SK-N-DZ (cell line): ENCODE results near the gene ZNF655.

Experiments used
- DNase-seq: peaks from one replicate; pipeline ENCODE4 v3.0.0-alpha.2; 2015; ENCODE audit warnings: low spot score

The ZNF655 gene

DNA sequence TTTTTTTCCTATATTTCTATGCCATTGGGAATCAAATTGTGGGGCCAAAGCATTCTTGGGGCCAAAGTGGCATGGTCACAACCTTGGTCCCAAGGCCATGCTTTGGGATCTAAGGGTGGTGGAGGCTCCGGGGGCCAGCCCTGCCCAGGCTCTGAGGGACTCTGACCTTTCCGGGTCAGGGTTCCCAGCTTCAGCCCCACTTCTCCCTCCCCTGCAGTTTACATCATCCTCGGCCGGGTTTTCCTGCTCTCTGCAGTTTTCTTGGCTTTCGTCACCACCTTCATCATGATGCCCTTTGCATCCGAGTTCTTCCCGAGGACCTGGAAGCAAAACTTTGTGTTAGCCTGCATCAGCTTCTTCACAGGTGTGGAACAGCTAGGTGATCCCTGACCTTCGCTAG, 48.1 kb downstream of the ZNF655 start:
- no peak for DNase-seq

DNA sequence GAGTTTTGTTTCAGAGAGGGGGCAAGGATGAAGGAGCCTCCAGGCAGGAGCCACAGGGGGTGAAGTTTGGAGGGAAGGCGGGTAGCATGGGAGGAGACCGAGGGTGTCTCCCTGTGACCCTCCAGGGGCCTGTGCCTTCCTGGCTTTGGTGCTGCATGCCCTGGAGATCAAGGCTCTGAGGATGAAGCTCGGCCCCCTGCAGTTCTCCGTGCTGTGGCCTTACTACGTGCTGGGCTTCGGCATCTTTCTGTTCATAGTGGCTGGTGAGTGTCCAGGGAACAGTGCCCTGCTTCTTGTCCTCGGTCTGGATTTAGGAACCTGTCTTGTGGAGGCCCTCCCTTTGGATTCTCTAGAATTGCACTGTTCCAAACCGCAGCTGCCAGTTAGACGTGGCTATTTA, 49.1 kb downstream of the ZNF655 start:
- no peak for DNase-seq

DNA sequence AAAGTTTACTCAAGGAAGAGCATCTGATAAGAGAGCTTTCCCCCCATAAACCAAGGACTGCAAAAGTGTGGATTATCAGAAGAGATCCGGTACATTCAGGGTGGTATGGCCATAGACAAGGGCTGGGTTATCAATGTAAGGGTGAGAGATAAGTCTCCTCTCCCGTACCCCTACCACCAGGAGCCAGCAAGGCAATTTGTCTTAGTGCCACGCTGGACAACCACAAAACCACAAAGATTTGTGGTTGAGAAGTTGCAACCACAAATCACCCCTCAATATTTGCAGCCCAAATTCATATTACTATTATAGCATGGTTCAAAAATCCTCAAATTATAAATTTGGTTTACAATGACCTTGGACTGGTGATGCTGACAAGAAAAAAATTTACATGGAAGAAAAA, 56.1 kb downstream of the ZNF655 start:
- no peak for DNase-seq

DNA sequence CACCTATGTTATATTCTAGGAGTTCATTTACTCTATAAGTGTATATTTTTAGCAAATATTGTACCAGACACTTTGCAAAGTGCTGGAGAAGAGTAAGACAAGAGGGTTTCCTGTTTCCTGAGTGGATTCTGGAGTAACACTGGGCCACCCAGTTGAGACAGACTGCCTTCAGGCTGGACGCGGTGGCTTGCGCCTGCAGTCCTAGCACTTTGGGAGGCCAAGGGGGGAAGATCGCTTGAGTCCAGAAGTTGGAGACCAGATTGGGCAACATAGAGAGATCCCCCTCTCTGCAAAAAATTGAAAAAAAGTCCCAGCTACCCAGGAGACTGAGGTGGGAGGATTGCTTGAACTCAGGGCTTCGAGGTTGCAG, 57.5 kb downstream of the ZNF655 start:
- no peak for DNase-seq

DNA sequence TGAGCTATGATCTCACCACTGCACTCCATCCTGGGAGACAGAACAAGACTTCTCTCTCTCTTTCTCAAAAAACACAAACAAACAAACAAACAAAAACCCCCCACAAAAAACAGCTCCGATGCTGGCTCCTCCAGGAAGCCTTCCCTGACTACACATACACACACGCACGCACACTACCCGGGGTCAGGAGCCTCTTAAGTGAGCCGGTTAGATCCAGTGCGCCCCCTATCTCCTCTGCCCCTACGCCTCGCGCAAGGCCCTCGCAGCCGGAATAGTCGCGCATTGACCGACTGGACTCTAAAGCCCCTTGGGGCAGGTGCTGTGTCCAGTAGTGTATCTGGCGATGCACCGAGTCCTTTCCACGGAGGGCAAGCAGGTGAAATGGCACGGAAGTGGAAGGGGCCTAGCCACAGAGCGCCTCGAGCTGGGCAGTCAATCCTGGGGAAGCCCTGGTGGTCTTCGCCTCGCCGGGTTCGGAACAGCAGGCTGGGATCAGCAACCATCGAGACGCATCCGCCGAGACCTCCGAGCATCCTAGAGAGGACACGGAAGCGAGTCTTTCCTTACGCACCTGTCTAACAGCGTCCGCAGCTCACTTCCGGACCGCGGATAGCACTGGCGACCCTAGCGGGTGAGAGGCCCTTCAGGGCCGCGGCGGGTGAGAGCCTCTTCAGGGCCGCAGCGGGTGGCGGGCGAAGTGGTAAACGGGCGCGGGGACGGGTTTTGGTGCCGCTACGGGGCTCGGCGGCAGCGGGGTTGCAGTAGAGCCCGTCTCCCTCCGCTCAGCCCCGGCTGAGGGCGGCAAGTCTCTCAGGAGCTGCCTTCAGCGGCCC, 58.1 kb downstream of the ZNF655 start, which contains the start of gene ZSCAN25:
Gene ZSCAN25 (plus strand): TSS at position 588 of the 833 bp plus-strand sequence. CDS start 2,661 bp downstream, outside the sequence.
- peak; percentile 97 for DNase-seq

DNA sequence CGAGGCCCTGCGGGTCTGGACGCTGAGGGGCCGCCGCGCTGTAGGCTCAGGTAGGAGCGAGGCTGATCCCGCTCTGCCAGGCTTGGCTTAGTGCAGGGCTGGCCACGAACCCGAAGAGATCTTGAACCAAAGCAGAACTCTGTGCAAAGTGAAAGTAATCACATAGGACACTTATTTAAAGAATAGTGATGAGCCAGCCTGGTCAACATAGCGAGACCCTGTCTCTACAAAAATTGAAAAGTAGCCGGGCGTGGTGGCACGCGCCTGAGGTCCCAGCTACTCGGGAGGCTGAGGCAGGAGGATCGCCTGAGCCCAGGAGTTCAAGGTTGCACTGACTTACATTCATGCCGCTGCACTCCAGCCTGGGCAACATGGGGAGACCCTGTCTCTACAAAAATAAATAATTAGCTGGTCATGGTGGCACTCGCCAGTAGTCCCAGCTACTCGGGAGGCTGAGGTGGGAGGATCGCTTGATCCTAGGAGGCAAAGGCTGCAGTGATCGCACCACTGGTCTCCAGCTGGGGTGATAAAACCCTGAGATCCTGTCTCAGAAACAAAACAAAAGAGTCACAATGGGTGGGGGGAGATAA, 58.8 kb downstream of the ZNF655 start:
- DNase-seq, result no peak

DNA sequence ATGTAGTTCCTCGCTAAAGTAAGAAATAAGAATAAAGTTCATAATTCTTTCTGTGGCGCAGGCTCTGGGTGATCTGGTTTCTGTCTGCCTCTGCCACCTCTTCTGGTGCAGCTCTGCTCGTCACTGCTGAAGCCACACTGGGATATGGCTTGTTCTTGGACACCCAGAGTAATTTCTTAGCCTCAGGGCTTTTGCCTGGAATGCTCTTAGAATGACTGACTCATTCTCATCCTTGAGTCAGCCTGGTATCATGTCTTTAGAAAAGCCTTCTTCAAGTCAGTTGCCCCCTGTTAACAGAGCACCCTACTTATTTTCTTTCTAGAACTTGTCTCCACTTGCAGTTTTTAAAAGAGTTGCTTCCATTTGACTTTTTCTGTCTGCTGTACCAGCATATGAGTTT, 60.3 kb downstream of the ZNF655 start:
- no peak for DNase-seq

DNA sequence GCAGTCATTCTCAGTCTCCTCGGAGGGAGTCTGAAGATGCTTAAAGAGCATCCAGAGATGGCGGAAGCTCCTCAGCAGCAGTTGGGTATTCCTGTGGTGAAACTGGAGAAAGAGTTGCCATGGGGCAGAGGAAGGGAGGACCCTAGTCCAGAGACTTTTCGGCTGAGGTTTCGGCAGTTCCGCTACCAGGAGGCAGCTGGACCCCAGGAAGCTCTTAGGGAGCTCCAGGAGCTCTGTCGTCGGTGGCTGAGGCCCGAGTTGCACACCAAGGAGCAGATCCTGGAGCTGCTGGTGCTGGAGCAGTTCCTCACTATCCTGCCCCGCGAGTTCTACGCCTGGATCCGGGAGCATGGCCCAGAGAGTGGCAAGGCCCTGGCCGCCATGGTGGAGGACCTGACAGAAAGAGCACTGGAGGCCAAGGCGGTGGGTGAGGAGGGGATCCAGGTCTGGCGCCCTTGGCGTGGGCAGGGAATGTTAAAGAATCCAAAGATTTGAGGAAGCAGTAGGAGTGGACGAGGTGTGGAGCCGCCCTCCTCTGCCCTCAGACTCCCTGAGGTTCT, 61.2 kb downstream of the ZNF655 start:
- DNase-seq, result no peak

DNA sequence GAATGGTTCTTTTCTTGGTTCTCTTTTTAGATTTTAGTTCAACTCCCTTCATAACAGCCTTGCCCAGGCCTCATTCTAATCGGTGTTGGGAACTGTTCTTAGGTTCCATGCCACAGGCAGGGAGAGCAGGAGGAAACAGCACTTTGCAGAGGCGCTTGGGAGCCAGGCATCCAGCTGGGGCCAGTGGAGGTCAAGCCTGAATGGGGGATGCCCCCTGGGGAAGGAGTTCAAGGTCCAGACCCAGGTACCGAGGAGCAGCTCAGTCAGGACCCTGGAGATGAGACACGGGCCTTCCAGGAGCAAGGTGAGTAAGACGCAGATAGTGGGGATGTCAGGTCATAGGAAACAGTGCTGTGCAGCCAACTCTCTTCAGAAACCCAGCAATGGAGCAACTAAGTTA, 62.8 kb downstream of the ZNF655 start:
- no peak for DNase-seq

DNA sequence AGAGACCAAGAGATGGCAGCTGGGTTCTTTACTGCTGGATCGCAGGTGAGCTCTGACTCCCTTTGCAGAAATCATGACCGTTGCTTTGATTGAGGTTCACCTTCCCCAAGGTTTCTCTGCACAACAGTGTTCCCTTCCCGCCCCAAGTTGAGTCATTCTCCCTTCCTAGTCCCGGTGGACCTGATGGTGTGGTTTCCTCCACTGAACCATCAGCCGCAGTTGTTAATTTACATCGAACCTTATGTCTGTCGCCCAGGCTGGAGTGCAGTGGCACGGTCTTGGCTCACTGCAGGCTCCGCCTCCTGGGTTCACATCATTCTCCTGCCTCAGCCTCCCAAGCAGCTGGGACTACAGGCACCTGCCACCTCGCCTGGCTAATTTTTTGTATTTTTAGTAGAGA, 64.2 kb downstream of the ZNF655 start:
- no peak for DNase-seq

DNA sequence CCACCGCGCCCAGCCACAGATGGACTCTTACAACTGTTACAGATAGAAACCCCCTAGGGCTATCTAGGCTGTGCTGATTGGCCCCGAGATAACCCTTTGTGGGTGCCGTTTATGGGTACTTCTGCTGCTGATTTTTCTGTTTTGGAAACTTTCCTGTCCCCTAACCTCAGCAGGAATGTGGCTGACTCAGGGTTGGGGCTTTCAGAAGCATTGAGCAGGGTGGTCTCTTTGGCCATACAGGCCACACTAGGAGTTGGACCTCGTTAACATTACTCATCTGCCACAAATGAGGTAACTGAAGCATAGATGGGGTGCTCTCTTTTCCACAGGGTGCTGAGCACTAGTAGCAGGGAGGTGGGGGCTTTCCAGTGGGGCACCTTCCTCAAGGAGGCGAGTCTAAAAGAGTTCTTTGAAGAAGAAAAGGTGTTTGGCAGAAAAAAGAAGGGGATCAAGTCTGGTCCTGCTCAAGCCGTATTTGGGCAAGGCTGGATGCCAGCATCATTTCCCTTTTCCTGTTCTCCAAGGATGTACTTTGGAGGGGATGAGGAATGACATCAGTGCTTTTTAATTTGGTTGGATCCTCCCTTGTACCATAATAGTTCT, 64.8 kb downstream of the ZNF655 start:
- no peak for DNase-seq

DNA sequence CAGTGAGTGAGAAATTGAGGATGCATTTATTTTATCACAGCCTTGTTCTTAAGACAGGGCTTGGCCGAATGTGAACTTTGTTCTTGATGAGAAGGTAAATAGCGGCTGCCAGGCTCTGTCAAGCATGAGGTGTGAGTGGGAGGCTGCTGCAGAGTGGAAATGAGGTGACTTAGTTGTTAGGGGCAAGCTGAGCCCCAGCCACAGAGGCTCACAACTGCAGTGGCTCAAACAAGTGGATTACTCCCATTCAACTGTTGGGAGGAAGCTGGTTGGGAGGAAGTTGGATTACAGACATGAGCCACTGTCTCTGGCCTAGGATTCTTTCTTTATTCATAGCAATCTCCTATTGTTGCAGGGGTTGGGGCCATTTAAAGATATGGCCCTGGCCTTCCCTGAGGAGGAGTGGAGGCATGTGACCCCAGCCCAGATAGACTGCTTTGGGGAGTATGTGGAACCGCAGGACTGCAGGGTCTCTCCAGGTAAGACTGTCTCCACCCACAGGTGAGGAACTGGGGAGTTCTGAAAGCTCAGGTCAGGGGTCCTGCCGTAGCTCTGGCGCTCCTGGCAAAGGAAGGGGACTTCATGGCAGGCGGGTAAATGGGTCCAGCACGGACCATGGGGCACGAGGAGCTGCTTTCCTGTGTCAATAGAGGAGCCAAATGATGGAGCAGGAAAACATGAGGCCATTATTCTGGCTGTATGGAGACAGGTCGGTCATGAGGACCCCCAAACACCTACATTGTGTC, 65.4 kb downstream of the ZNF655 start:
- no peak for DNase-seq

DNA sequence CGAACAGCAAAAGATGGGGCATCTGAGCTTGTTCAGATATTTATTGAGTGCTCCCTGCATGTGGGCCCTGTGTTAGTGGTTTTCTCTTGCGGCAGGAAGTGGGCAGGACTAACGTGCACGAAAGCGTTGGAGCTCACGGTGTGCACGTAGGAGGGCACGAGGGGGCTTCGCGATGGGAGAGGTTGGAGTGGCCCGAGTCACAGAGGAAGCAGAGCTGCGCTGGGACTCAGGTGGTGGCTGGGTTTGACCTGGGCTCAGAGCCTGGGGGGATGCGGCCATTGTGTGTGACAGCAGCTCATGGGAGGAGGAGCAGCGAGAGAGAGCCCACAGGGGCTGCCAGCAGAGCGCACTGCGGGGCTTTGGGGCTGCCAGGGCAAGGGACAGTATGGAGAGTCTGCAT, 66.0 kb downstream of the ZNF655 start:
- DNase-seq, result no peak

DNA sequence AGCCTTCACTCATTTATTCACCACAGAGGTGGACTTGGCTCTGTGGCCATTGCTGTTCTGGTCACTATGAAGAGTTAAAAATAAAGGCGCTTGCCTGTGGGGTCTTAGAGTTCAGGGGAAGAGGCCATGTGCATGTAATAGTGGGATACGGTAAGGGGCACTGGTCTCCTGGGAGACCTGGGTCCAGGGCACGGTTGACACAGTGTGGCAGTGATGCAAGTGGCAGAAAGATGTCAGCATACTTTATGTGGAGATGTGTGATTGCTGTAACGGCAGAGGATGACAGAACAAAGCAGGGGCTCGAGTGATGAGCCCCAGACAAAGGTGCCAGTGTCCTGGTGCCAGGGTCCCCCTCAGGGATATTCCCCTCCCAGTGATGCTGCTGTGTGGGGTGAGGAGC, 66.9 kb downstream of the ZNF655 start:
- no peak for DNase-seq

DNA sequence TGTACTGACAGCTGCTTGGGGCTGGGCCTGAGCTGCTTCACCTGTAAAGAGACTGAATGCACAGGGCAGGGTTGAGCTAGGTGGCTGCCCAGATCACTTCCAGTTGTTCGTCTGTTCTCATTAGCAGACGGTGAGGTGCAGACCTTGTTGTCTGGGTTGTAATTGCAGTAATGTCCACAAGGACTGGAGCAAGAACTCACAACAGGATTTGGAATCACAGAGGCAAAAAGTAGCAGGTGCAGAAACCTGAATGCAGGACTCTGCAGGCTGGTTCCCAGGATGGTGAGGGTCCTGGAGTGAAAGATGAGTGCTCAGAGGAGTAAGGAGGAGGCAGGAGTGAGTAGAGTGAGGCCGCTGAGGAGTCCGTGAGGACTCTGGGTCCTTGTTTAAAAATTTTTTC, 67.5 kb downstream of the ZNF655 start:
- DNase-seq, result no peak
